ENCODE results near the gene KRT71.

- TF ChIP-seq CTCF (conservative IDR thresholded peaks at IDR 0.05; ENCODE audit: low read length) (no peak), EZH2phosphoT487 (IDR thresholded peaks at IDR 0.05; ENCODE audit: borderline replicate concordance, low read depth, low read length) (no peak)
These were observed 27.9 kb downstream of the KRT71 start for GRCh38 chr12:52524898-52525591.
